Thyroid gland (tissue), 4 donors: ENCODE measurements around the gene UBC. TPM values are rescaled to one million over a fixed set of nuclear protein-coding genes. Genes with fewer than 3 reads are reported as not detected.
A peak's percentile ranks its signal among the peaks of the same experiment; 100 is the strongest.
"Not testable (repeated sequence)": the region's sequence is repeated elsewhere in the genome, so short reads cannot be mapped to it uniquely, and the experiment has no call there.

Experiments
- DNase-seq, 2 donors: peaks; one replicate each; pipeline ENCODE4 v3.0.0-alpha.2; 2019
- H3K27ac ChIP-seq, 3 donors: fragments of 200-600 bp; sonication (generic); 1 replicate in 2 of 3; 2 replicates in 1 of 3; pipeline ENCODE4 v1.5.1; 2016 to 2019; ENCODE audit warnings: mild to moderate bottlenecking in 1 of 3, moderate library complexity in 1 of 3
- H3K27me3 ChIP-seq: fragments of 200-600 bp; sonication (generic); one replicate; pipeline ENCODE4 v1.5.1; 2019
- H3K36me3 ChIP-seq, 2 donors: fragments of 200-600 bp; sonication (generic); one replicate each; pipeline ENCODE4 v1.5.1; 2016 to 2019
- H3K4me1 ChIP-seq, 2 donors: fragments of 200-600 bp; sonication (generic); one replicate each; pipeline ENCODE4 v1.5.1; 2017 to 2019
- H3K4me3 ChIP-seq, 3 donors: fragments of 200-600 bp; sonication (generic); replicated peaks in 1 of 3; 1 replicate in 2 of 3; 2 replicates in 1 of 3; pipeline ENCODE4 v1.5.1; 2016; ENCODE audit warnings: mild to moderate bottlenecking in 1 of 3
- H3K9me3 ChIP-seq: fragments of 200-600 bp; sonication (generic); one replicate; pipeline ENCODE4 v1.5.1; 2017
- CTCF ChIP-seq, 6 experiments: fragments of 200-600 bp in 3 of 6; fragments of 450-650 bp in 3 of 6; sonication (generic) in 3 of 6; IDR thresholded peaks; one replicate each; pipeline ENCODE4 v1.5.1; 2016 to 2019; ENCODE audit warnings: antibody characterized with exemption in 6 of 6, mild to moderate bottlenecking in 2 of 6, inconsistent platforms in 1 of 6, moderate library complexity in 1 of 6
- POLR2A ChIP-seq, 2 donors: fragments of 450-650 bp; IDR thresholded peaks; one replicate each; pipeline ENCODE4 v1.6.1; 2017; ENCODE audit warnings: antibody characterized with exemption in 2 of 2, mild to moderate bottlenecking in 2 of 2, moderate library complexity in 1 of 2
- WGBS, 2 donors: methylation state at CpG; one replicate each; pipeline ENCODE4 v1.1.5; 2017; 5-methylcytosine and 5-hydroxymethylcytosine counted together
- intact Hi-C: fragments of 100-400 bp; cut with DNase I; formaldehyde crosslinking; loops from one replicate; pipeline ENCODE4 v1.15.1; 2023
- total RNA-seq, 4 donors: library from RNA; depleted of rRNA; stranded (reverse); fragments of >200 nt; gene quantifications; one replicate each; pipeline ENCODE4 v1.2.3, GENCODE V29; 2016

Gene UBC
- total RNA-seq, 4 donors from 2014 or later, result 907 to 1,424 (median 1,000) TPM

GRCh38 chr12:124928095-124928911 is 13.9 kb upstream of the UBC start:
- Histone ChIP-seq H3K27me3 (no peaks in the 10 kb centered on the region), H3K4me3 (peak overlapping the region in 1 of 3 donors; percentile 51), H3K36me3 (no peaks in the 10 kb centered on the region), H3K9me3 (no peaks in the 10 kb centered on the region), H3K27ac (peak overlapping the region; percentile 75 to 96 (median 95)), H3K4me1 (peaks cover 0 to 12% of the 10 kb centered on the region in 2 donors)
- DNase-seq, result peak; percentile 42 to 45
- intact Hi-C loops, result no loop called here
- 43 to 48% methylated on average over 11 to 24 of the region's 36 CpGs for WGBS, 2 donors
- TF ChIP-seq POLR2A (IDR thresholded peaks at IDR 0.05), result no peak
- TF ChIP-seq CTCF (IDR thresholded peaks at IDR 0.05), result no peak

GRCh38 chr12:124927201-124928094 is 13.0 kb upstream of the UBC start:
- intact Hi-C loops, result no loop called here

GRCh38 chr12:124925782-124926181 is 11.3 kb upstream of the UBC start:
- H3K27ac ChIP-seq, intact Hi-C loops, H3K9me3 ChIP-seq, H3K4me3 ChIP-seq, DNase-seq, H3K36me3 ChIP-seq, H3K27me3 ChIP-seq: not testable (repeated sequence)
- peaks cover 5 to 20% of the 10 kb centered on the region in 2 donors for H3K4me1 ChIP-seq
- WGBS, 2 donors, result 86 to 90% methylated on average over 7 of the region's 7 CpGs

More at GRCh38 chr12:124927201-124928094, 13.0 kb upstream of the UBC start:
- no peak for TF ChIP-seq POLR2A (IDR thresholded peaks at IDR 0.05)
- no peak for TF ChIP-seq CTCF (IDR thresholded peaks at IDR 0.05)
- peak; percentile 90 to 91 for DNase-seq
- H3K36me3 ChIP-seq, result no peaks in the 10 kb centered on the region
- peak overlapping the region; percentile 75 to 96 (median 95) for H3K27ac ChIP-seq
- no peaks in the 10 kb centered on the region for H3K27me3 ChIP-seq
- H3K9me3 ChIP-seq, result no peaks in the 10 kb centered on the region
- WGBS, 2 donors, result 0% methylated on average over 45 of the region's 45 CpGs
- H3K4me3 ChIP-seq, result peak overlapping the region in 2 of 3 donors; percentile 4 to 51
- H3K4me1 ChIP-seq, result peaks cover 0 to 13% of the 10 kb centered on the region in 2 donors

GRCh38 chr12:124925117-124925516 is 10.7 kb upstream of the UBC start:
- no peaks in the 10 kb centered on the region for H3K9me3 ChIP-seq
- DNase-seq, result no peak
- TF ChIP-seq CTCF (IDR thresholded peaks at IDR 0.05), result no peak
- TF ChIP-seq POLR2A (IDR thresholded peaks at IDR 0.05), result no peak
- intact Hi-C loops, result no loop called here
- no peaks in the 10 kb centered on the region for H3K36me3 ChIP-seq
- H3K27ac ChIP-seq, result no peak overlapping the region
- peaks cover 5 to 20% of the 10 kb centered on the region in 2 donors for H3K4me1 ChIP-seq
- H3K4me3 ChIP-seq, result no peak overlapping the region
- 81 to 84% methylated on average over 10 of the region's 10 CpGs for WGBS, 2 donors
- H3K27me3 ChIP-seq, result no peaks in the 10 kb centered on the region

- no peak for DNase-seq
- Histone ChIP-seq H3K27me3 (no peaks in the 10 kb centered on the region), H3K4me1 (peaks cover 5 to 25% of the 10 kb centered on the region in 2 donors), H3K36me3 (no peaks in the 10 kb centered on the region), H3K4me3 (no peak overlapping the region), H3K9me3 (no peaks in the 10 kb centered on the region), H3K27ac (no peak overlapping the region)
- intact Hi-C loops, result no loop called here
- WGBS, 2 donors, result 79 to 85% methylated on average over 10 to 12 of the region's 12 CpGs
- TF ChIP-seq CTCF (IDR thresholded peaks at IDR 0.05) (no peak), POLR2A (IDR thresholded peaks at IDR 0.05) (no peak)
These were observed 9.7 kb upstream of the UBC start for GRCh38 chr12:124923905-124924734.
